ENCODE data around the gene KIAA0040.

Gene KIAA0040

GRCh38 chr1:175145899-175146528, 46.6 kb downstream of the KIAA0040 start:
- no peaks in the 10 kb centered on the region for H3K4me1 ChIP-seq (ENCODE audit: insufficient read depth, low read length, poor library complexity, severe bottlenecking)
- no peak overlapping the region for H3K9ac ChIP-seq (ENCODE audit: low read depth, low read length, poor library complexity, severe bottlenecking)
- no peaks in the 10 kb centered on the region for H3K36me3 ChIP-seq (ENCODE audit: insufficient read depth, low read length)
- H3F3A ChIP-seq (ENCODE audit: low read depth), result no peaks in the 10 kb centered on the region
- TF ChIP-seq EZH2phosphoT487 (IDR thresholded peaks at IDR 0.05; ENCODE audit: borderline replicate concordance), result no peak
- TF ChIP-seq CTCF (conservative IDR thresholded peaks at IDR 0.05; ENCODE audit: low read length), result no peak
- no peaks in the 10 kb centered on the region for H3K9me2 ChIP-seq (replicated peaks; ENCODE audit: low read depth, low read length)
- no peaks in the 10 kb centered on the region for H3K27me3 ChIP-seq (ENCODE audit: insufficient read depth, low read length, poor library complexity, severe bottlenecking)
- H3K4me2 ChIP-seq (ENCODE audit: low read depth, low read length, poor library complexity, severe bottlenecking), result peak overlapping the region; percentile 34
- H3K79me2 ChIP-seq (ENCODE audit: insufficient read depth, low read length), result no peaks in the 10 kb centered on the region
- H2AFZ ChIP-seq (ENCODE audit: low read length), result peak overlapping the region; percentile 11; the same call in 1 of the 2 replicates
- no peaks in the 10 kb centered on the region for H3K9me3 ChIP-seq (ENCODE audit: insufficient read depth, low read depth, low read length)
- H3K4me3 ChIP-seq (ENCODE audit: low read length, poor library complexity, severe bottlenecking), result no peak overlapping the region
- H4K20me1 ChIP-seq (ENCODE audit: insufficient read depth, low read length, poor library complexity, severe bottlenecking), result no peaks in the 10 kb centered on the region

GRCh38 chr1:175138579-175138978, 54.0 kb downstream of the KIAA0040 start:
- TF ChIP-seq CTCF (conservative IDR thresholded peaks at IDR 0.05; ENCODE audit: low read length) (no peak), EZH2phosphoT487 (IDR thresholded peaks at IDR 0.05; ENCODE audit: borderline replicate concordance) (no peak)
- H3K9me3 ChIP-seq (ENCODE audit: insufficient read depth, low read depth, low read length), result no peaks in the 10 kb centered on the region
- no peaks in the 10 kb centered on the region for H3K79me2 ChIP-seq (ENCODE audit: insufficient read depth, low read length)

GRCh38 chr1:175137369-175137768, 55.2 kb downstream of the KIAA0040 start:
- no peaks in the 10 kb centered on the region for H3F3A ChIP-seq (ENCODE audit: low read depth)

More at GRCh38 chr1:175138579-175138978, 54.0 kb downstream of the KIAA0040 start:
- Histone ChIP-seq H3K27me3 (ENCODE audit: insufficient read depth, low read length, poor library complexity, severe bottlenecking) (no peaks in the 10 kb centered on the region), H3K4me1 (ENCODE audit: insufficient read depth, low read length, poor library complexity, severe bottlenecking) (no peaks in the 10 kb centered on the region), H2AFZ (ENCODE audit: low read length) (no peak overlapping the region), H3K4me3 (ENCODE audit: low read length, poor library complexity, severe bottlenecking) (no peak overlapping the region), H3K36me3 (ENCODE audit: insufficient read depth, low read length) (no peaks in the 10 kb centered on the region), H3F3A (ENCODE audit: low read depth) (no peaks in the 10 kb centered on the region), H3K4me2 (ENCODE audit: low read depth, low read length, poor library complexity, severe bottlenecking) (no peak overlapping the region), H3K9me2 (replicated peaks; ENCODE audit: low read depth, low read length) (no peaks in the 10 kb centered on the region), H4K20me1 (ENCODE audit: insufficient read depth, low read length, poor library complexity, severe bottlenecking) (no peaks in the 10 kb centered on the region), H3K9ac (ENCODE audit: low read depth, low read length, poor library complexity, severe bottlenecking) (no peak overlapping the region)

More at GRCh38 chr1:175137369-175137768, 55.2 kb downstream of the KIAA0040 start:
- H2AFZ ChIP-seq (ENCODE audit: low read length), result no peak overlapping the region
- H3K4me1 ChIP-seq (ENCODE audit: insufficient read depth, low read length, poor library complexity, severe bottlenecking), result no peaks in the 10 kb centered on the region
- no peaks in the 10 kb centered on the region for H3K9me3 ChIP-seq (ENCODE audit: insufficient read depth, low read depth, low read length)
- H3K4me3 ChIP-seq (ENCODE audit: low read length, poor library complexity, severe bottlenecking), result no peak overlapping the region
- no peaks in the 10 kb centered on the region for H4K20me1 ChIP-seq (ENCODE audit: insufficient read depth, low read length, poor library complexity, severe bottlenecking)
- no peaks in the 10 kb centered on the region for H3K27me3 ChIP-seq (ENCODE audit: insufficient read depth, low read length, poor library complexity, severe bottlenecking)
- TF ChIP-seq CTCF (conservative IDR thresholded peaks at IDR 0.05; ENCODE audit: low read length), result no peak
- TF ChIP-seq EZH2phosphoT487 (IDR thresholded peaks at IDR 0.05; ENCODE audit: borderline replicate concordance), result no peak
- no peak overlapping the region for H3K9ac ChIP-seq (ENCODE audit: low read depth, low read length, poor library complexity, severe bottlenecking)
- no peaks in the 10 kb centered on the region for H3K79me2 ChIP-seq (ENCODE audit: insufficient read depth, low read length)
- no peak overlapping the region for H3K4me2 ChIP-seq (ENCODE audit: low read depth, low read length, poor library complexity, severe bottlenecking)
- no peaks in the 10 kb centered on the region for H3K9me2 ChIP-seq (replicated peaks; ENCODE audit: low read depth, low read length)
- H3K36me3 ChIP-seq (ENCODE audit: insufficient read depth, low read length), result no peaks in the 10 kb centered on the region
